WTC11 (cell line): ENCODE data around the gene USP17L18.
"Not testable (repeated sequence)": the region's sequence is repeated elsewhere in the genome, so short reads cannot be mapped to it uniquely, and the experiment has no call there.

Experiments used
- CREM ChIP-seq: sonication (generic); formaldehyde crosslinking; IDR thresholded peaks from 2 replicates; pipeline ENCODE4 v1.8.1; 2022; ENCODE audit warnings: mild to moderate bottlenecking, missing genetic modification reagents, moderate library complexity
- ELF4 ChIP-seq: sonication (generic); formaldehyde crosslinking; IDR thresholded peaks from 2 replicates; pipeline ENCODE4 v1.8.1; 2022; ENCODE audit warnings: low read depth, mild to moderate bottlenecking, moderate library complexity, missing genetic modification reagents
- FOXP1 ChIP-seq: sonication (generic); formaldehyde crosslinking; IDR thresholded peaks from 2 replicates; pipeline ENCODE4 v1.8.0; 2022; ENCODE audit warnings: missing genetic modification reagents, mild to moderate bottlenecking, moderate library complexity, borderline replicate concordance
- NFYB ChIP-seq: sonication (generic); formaldehyde crosslinking; conservative IDR thresholded peaks from 2 replicates; pipeline ENCODE4 v1.8.0; 2022; ENCODE audit warnings: low read depth, missing genetic modification reagents
- NR2C2 ChIP-seq: sonication (generic); formaldehyde crosslinking; IDR thresholded peaks from 2 replicates; pipeline ENCODE4 v1.8.0; 2022; ENCODE audit warnings: mild to moderate bottlenecking, missing genetic modification reagents
- ZNF138 ChIP-seq: sonication (generic); formaldehyde crosslinking; conservative IDR thresholded peaks from 2 replicates; pipeline ENCODE4 v1.8.1; 2022; ENCODE audit warnings: mild to moderate bottlenecking, moderate library complexity, missing genetic modification reagents
- ZNF416 ChIP-seq: fragments of 250-450 bp; sonication (Bioruptor Pico); IDR thresholded peaks from 2 replicates; pipeline ENCODE4 v1.9.0; 2021; ENCODE audit warnings: mild to moderate bottlenecking, inconsistent platforms
- TF ChIP-seq, protein P1 (sequence below): sonication (generic); formaldehyde crosslinking; IDR thresholded peaks from 2 replicates; pipeline ENCODE4 v1.8.0; 2022; ENCODE audit warnings: missing genetic modification reagents
- TF ChIP-seq, protein P2 (sequence below): fragments of 200-600 bp; IDR thresholded peaks from 2 replicates; pipeline ENCODE4 v1.8.0; 2022; ENCODE audit warnings: antibody characterized with exemption
- TF ChIP-seq, protein P3 (sequence below): sonication (generic); formaldehyde crosslinking; IDR thresholded peaks from 2 replicates; pipeline ENCODE4 v1.8.1; 2022; ENCODE audit warnings: low read depth, missing genetic modification reagents, borderline replicate concordance
- TF ChIP-seq, protein P4 (sequence below): sonication (generic); formaldehyde crosslinking; IDR thresholded peaks from 2 replicates; pipeline ENCODE4 v1.8.1; 2023; ENCODE audit warnings: mild to moderate bottlenecking, missing genetic modification reagents, moderate library complexity
- TF ChIP-seq, protein P5 (sequence below): sonication (generic); formaldehyde crosslinking; IDR thresholded peaks from 2 replicates; pipeline ENCODE4 v1.8.0; 2022; ENCODE audit warnings: mild to moderate bottlenecking, missing genetic modification reagents
- TF ChIP-seq, protein P6 (sequence below): sonication (generic); formaldehyde crosslinking; conservative IDR thresholded peaks from 2 replicates; pipeline ENCODE4 v1.8.1; 2022; ENCODE audit warnings: mild to moderate bottlenecking, missing genetic modification reagents

DNA sequence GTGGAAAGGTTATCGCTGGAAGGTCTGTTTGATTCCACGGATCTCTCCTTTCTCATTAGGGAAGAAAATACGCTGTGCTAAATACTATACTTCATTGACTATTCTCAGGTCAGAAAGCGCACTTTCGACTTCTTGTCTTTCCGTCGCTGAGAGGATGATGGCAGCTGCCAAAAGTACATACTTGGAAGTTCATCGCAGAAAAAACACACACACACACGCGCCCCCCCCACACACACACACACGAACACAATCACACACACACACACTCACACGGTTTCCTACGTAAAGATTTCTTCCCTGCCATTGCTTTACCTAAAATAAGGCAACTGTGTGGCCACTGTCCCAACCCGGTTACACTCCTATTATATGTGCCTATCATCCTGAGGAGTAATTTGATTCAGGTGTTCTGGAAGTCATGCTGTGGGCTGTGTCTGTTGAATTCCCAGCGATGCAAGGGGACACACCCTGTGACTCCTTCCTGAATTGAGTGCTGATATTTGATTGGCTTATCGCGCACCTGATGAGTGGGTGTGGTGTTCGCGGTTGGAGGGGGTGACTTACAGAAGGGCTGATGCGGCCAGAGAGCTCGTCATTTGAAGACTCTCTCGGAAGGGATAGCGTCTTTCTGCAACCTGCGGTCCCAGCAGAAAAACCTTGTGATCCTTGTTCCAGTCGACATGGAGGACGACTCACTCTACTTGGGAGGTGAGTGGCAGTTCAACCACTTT, at the start of gene USP17L18:
- TF ChIP-seq ZNF138 (CRISPR knock-in tag); NR2C2 (CRISPR knock-in tag); ZNF416; ELF4 (CRISPR knock-in tag); CREM (CRISPR knock-in tag); NFYB (CRISPR knock-in tag); FOXP1 (CRISPR knock-in tag): not testable (repeated sequence)
- TF ChIP-seq, protein P1, sequence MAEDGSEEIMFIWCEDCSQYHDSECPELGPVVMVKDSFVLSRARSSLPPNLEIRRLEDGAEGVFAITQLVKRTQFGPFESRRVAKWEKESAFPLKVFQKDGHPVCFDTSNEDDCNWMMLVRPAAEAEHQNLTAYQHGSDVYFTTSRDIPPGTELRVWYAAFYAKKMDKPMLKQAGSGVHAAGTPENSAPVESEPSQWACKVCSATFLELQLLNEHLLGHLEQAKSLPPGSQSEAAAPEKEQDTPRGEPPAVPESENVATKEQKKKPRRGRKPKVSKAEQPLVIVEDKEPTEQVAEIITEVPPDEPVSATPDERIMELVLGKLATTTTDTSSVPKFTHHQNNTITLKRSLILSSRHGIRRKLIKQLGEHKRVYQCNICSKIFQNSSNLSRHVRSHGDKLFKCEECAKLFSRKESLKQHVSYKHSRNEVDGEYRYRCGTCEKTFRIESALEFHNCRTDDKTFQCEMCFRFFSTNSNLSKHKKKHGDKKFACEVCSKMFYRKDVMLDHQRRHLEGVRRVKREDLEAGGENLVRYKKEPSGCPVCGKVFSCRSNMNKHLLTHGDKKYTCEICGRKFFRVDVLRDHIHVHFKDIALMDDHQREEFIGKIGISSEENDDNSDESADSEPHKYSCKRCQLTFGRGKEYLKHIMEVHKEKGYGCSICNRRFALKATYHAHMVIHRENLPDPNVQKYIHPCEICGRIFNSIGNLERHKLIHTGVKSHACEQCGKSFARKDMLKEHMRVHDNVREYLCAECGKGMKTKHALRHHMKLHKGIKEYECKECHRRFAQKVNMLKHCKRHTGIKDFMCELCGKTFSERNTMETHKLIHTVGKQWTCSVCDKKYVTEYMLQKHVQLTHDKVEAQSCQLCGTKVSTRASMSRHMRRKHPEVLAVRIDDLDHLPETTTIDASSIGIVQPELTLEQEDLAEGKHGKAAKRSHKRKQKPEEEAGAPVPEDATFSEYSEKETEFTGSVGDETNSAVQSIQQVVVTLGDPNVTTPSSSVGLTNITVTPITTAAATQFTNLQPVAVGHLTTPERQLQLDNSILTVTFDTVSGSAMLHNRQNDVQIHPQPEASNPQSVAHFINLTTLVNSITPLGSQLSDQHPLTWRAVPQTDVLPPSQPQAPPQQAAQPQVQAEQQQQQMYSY (CRISPR knock-in tag) = not testable (repeated sequence)
- TF ChIP-seq, protein P2, sequence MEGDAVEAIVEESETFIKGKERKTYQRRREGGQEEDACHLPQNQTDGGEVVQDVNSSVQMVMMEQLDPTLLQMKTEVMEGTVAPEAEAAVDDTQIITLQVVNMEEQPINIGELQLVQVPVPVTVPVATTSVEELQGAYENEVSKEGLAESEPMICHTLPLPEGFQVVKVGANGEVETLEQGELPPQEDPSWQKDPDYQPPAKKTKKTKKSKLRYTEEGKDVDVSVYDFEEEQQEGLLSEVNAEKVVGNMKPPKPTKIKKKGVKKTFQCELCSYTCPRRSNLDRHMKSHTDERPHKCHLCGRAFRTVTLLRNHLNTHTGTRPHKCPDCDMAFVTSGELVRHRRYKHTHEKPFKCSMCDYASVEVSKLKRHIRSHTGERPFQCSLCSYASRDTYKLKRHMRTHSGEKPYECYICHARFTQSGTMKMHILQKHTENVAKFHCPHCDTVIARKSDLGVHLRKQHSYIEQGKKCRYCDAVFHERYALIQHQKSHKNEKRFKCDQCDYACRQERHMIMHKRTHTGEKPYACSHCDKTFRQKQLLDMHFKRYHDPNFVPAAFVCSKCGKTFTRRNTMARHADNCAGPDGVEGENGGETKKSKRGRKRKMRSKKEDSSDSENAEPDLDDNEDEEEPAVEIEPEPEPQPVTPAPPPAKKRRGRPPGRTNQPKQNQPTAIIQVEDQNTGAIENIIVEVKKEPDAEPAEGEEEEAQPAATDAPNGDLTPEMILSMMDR = not testable (repeated sequence)
- TF ChIP-seq, protein P3, sequence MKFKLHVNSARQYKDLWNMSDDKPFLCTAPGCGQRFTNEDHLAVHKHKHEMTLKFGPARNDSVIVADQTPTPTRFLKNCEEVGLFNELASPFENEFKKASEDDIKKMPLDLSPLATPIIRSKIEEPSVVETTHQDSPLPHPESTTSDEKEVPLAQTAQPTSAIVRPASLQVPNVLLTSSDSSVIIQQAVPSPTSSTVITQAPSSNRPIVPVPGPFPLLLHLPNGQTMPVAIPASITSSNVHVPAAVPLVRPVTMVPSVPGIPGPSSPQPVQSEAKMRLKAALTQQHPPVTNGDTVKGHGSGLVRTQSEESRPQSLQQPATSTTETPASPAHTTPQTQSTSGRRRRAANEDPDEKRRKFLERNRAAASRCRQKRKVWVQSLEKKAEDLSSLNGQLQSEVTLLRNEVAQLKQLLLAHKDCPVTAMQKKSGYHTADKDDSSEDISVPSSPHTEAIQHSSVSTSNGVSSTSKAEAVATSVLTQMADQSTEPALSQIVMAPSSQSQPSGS (CRISPR knock-in tag) = not testable (repeated sequence)
- TF ChIP-seq, protein P4, sequence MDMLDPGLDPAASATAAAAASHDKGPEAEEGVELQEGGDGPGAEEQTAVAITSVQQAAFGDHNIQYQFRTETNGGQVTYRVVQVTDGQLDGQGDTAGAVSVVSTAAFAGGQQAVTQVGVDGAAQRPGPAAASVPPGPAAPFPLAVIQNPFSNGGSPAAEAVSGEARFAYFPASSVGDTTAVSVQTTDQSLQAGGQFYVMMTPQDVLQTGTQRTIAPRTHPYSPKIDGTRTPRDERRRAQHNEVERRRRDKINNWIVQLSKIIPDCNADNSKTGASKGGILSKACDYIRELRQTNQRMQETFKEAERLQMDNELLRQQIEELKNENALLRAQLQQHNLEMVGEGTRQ = not testable (repeated sequence)
- TF ChIP-seq, protein P5, sequence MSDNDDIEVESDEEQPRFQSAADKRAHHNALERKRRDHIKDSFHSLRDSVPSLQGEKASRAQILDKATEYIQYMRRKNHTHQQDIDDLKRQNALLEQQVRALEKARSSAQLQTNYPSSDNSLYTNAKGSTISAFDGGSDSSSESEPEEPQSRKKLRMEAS (CRISPR knock-in tag) = not testable (repeated sequence)
- TF ChIP-seq, protein P6, sequence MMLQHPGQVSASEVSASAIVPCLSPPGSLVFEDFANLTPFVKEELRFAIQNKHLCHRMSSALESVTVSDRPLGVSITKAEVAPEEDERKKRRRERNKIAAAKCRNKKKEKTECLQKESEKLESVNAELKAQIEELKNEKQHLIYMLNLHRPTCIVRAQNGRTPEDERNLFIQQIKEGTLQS = not testable (repeated sequence)
